CD4-positive, alpha-beta T cell treated with Interleukin-15 for 1 hour (primary cell): ENCODE measurements around the gene CRYGS.
"Not testable (repeated sequence)": the region's sequence is repeated elsewhere in the genome, so short reads cannot be mapped to it uniquely, and the experiment has no call there.

Experiments
- DNase-seq: peaks from one replicate; pipeline ENCODE4 v3.0.0-alpha.2; 2020

Gene CRYGS

DNA sequence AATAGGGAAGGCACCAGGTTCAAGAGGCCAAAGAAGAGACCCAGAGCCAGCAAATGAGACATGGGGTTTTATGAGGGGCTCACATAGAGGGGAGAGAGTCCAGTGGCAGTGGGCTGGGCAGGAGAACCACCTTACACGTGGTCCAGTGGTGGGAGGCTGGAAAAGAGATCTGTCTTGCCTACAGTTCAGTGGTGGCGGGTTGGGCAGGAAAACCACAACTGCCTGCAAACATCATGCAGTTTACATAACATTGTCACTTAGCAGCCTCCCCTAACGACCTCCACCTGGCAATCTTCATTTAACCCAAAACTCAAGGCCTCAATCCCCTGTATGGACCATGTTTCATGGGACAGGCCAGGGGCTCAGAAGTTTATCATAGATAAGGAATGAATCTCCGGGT is 29.1 kb downstream of the CRYGS start:
- peak; percentile 45 for DNase-seq

DNA sequence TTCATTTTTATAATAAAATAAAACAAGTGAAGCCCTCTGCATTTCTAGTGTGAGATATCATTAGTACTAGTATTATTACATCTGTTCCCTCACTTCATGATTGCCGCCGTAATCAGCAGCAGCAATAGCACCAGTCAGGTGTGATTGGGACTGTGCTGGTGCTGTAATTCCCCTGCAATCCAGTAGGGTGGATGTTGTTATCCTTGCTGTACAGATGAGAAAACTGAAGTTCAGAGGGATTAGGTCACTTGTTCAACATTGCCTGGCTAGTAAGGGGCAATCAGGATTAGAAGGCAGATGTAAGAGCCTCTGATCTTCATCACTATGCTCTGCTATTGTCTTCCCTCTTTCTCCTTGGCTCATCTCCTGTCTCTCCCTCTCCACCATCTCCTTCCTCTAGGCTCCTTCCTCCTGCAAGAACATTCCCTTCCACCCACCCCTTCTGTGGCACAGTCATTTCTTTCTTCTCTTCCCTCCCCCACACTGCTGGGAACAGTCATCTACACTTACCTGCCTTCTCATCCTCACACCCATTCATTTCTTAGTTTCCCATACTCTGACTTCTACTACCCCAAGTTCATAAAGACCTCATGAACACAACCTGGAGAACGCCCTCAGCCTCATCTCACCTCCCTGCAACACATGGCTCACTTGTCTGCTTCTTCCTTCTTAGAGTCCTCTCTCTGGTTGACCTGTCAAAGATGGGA is 29.7 kb downstream of the CRYGS start:
- no peak for DNase-seq

DNA sequence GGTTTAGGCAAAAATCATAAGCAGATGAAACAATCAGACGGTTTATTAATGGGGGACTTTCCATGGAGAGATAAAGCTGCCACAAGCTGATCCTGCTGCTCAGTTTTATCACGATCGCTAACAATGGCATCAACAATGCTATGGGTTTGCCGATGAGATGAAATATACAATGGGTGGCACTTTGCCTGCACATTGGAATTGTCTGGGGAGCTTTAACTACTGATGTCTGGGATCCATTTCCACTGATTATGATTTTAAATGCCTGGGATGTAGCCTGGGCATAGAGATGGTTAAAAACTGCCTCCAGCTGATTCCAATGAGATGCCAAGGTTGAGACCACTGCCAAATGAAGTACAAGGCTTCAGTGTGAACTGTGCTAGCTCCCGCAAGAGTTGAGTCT is 30.8 kb downstream of the CRYGS start:
- DNase-seq, result no peak

DNA sequence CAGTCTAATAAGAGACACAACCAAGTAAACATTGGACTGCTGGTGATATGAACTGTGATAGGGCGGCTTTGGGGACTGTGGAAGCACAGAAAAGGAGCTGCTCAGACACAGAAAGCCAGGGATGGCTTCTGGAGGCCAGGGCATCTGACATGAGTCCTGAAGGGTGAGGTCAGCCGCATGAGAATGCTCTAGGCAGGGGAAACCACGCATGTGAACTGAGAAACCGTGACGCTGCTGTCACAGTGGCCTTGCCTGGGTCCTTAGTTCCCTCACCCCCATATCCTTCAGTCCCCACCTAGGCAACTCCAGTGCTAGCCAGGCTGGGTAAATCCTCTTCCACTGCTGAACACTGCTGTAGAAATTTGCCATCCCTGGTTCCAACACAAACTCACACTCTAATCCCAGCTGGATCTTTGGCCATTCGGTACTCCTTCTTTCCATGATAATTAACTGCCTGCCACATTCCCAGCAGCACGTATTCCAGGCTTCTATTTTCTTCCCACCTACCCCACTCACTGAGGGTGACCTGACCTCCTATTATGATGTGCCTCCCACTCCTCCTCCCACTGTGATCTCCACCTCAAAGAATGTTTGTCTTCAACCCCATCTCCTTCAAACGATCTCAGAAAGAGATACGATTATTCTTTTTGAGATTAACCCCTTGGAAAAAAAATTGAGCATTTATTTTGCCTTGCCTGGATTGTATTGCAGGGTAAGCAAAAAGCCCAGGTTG is 31.4 kb downstream of the CRYGS start:
- DNase-seq, result no peak

DNA sequence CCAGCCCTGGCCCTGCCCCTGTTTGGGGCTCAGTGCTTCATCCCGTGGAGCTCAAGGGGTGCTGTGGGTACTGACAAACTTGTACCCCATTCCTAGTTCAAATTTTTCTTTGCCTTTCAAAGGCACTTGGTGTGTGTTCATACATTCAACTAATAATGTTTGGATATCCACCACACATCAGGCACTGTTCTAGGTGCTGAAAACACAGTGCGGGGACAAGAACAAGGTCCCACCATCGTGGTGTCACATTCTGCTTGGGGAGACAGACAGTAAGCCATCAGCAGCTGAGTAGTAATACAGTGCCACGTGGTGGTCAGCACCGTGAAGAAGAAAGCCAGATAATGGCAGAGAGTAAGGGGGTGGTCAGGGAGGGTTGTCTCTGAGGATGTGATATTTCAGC is 32.5 kb downstream of the CRYGS start:
- no peak for DNase-seq

DNA sequence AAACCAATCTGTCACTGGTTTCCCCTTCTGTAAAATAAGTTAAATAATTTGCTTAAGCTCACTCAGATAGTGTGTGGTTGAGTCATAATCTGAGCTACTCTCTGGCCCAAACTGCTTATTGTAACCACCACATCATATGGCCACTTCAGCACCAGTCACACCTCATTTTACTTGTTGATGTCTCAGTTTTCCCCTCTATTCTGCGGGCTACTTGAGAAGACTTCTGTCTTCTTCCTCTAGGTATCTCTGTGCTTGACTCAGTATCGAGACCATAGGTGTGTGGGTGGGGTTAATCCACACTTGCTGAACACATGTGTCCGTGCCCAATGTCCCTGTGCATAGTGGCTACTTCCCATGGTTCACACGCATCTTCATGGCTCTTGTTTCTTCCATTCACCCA is 32.9 kb downstream of the CRYGS start:
- DNase-seq, result no peak

DNA sequence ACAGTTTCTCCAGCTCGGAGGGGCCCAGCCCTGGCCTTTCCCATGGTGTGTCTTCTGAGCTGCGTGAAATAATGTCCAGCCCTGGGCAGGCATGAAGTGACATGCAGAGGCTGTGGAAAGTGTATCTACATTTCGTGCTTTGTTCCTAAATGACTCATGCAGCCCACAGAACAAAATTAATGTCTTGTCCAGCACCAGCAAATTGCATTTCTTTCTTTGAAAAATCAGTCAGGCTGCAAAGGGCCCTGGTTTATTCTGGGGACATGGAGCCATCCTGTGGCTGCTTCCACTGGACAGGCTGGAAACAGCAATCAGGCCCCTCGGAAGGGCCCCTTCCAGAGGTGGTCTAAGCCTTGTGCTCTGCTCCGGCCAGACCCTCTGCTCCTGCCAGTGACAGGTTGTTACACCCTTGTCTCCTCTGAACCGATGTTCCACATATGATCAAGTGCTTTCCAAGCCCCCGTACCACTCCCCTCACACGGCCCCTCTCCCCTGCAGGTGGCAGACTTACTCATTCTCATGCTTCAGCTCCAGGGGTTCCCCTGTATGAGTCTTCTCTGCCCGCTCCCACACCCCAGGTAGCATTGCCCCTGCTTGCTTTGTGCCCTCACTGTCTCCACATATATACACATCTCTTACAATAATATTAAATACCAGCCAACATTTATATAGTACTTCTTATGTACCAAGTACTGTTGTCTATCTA is 33.7 kb downstream of the CRYGS start:
- no peak for DNase-seq

DNA sequence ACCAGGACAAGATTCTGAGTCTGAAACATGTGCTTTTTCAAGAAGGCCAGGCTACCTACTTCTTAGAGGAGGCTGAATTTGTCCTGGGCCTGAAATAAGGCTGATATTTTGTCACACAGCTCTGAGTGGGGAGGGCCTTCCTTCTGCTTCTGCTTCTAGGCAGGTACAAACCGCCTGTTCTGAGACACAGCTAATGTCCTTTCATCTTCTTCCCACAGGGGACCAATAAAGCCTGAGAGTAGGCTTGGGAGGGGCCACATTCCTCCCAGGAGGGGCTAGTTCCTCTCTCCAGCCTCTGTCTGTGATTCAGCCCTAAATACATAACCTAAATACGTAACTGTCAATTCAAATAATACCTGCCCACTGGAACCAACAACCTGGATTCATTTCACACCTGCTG is 34.8 kb downstream of the CRYGS start:
- no peak for DNase-seq

DNA sequence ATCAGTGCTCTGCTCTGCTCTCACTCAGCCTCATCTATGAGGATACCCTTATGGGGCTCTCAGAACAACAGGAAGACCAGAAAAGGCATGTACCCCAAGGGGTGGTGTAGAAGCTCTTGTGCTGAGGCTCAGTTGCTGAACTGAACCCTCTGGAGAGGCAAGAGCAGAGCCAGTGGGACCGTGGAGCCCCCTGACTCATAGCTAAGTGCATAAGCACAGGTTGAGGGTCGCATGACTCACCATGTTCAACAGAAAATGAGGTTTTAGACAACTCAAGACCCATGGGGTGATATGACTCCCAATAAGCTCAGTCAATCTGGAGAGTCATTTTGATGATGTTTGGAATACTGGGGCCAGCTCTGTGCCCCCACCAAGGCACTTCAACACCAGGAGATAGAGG is 37.3 kb downstream of the CRYGS start:
- no peak for DNase-seq

DNA sequence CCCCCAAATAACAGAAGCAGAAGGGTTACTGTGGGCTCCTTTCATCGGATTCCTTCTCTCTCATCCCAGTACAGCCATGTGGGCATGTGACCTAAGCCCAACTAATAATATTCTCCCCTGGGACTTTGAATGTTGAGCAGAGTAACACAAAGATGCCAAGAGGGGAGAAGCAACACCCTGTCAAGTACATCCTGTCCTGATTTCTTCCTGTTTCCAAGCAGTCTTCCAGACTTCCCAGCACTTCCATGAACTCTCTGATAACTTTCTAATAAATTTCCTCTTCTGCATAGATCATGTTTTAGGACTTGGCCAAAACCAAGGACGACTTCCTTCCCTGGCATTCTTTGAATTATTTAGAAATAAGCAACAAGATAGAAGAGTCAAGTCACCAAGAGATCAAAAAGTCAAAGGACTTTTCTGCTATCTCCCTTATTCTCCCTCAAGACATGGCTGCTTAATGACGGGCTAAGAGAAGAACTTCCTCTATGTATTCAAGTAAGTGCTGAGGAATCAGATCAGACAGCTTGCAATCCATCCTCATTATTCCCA is 37.9 kb downstream of the CRYGS start:
- DNase-seq, result no peak

DNA sequence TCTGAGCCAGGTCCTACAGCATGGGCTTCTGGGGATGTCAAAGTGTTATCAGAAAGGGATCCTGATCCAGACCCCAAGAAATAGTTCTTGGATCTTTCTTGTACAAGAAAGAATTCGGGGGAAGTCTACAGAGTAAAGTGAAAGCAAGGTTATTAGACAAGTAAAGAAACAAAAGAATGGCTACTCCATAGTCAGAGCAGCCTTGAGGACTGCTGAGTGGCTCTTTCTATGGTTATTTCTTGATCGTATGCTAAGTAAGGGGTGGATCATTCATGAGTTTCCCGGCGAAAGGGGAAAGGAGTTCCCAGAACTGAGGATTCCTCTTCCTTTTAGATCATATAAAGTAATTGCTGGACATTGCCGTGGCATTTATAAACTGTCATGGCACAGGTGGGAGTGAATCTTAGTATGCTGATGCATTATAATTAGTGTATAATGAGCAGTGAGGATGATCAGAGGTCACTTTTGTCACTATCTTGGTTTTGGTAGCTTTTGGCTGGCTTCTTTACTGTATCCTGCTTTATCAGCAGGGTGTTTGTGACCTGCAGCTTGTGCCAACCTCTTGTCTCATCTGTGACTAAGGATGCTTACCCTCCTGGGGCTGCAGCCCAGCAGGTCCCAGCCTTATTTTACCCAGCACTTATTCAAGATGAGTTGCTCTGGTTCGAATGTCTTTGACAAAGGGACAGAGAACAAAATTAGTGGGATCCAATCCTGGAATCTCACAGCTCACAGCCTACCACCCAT is 41.0 kb downstream of the CRYGS start:
- DNase-seq, result no peak

DNA sequence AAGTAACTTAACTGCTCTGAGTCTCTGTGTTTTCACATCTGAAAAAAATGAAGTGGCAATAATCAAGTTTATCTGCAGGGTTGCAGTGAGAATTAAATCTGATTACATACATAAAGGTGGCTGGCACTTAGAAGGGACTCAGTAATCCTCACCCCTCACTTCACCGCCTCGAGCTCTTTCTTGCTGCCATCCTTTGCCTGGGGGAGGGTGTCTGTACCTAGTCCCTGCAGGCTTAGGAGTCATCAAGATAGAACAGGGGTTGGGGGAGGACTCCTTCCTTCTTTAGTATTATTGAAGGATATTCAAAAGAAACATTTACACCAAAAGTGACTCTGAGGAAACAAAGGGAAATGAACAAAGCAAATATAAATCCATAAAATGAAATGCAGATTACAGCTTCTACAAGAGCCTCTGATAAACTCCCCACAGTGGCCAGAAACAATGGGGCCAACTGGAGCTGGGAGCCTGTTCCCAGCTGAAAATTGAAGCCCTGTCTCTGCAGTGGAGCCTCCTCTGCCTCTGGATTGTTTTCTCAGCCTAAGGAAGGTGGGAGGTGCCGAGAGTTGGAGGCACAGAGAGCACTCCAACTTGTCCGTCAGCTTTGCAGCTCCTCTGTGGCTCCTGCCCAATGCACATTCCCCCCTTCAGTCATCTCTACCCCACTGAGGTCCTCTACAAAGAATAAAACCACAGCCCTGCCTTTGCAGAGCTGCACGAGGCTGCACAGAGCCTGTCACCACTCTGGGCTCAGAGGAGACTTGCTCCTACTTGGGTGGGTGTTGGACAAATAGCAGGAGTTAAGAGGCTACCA is 41.8 kb downstream of the CRYGS start:
- no peak for DNase-seq

DNA sequence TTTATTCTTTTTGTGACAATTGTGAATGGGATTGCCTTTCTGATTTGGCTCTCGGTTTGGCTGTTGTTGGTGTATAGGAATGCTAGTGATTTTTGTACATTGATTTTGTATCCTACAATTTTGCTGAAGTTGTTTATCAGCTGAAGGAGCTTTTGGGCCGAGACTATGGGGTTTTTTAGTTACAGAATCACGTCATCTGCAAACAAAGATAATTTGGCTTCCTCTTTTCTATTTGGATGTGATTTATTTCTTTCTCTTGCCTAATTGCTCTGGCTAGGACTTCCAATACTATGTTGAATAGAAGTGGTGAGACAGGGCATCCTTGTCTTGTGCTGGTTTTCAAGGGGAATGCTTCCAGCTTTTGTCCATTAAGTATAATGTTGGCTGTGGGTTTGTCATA is 44.2 kb downstream of the CRYGS start:
- DNase-seq, result not testable (repeated sequence)

DNA sequence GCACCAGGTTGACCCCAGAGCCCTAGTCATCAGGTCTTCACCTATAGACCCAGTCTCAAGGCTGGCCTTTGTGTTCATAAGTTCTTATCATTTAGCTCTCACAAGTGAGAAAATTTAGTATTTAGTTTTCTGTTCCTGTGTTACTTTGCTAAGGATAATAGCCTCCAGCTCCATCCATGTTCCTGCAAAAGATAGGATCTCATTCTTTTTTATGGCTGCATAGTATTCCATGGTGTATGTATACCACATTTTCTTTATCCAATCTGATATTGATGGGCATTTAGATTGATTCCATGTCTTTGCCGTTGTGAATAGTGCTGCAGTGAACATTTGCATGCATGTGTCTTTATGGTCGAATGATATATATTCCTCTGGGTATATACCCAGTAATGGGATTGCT is 46.2 kb downstream of the CRYGS start:
- not testable (repeated sequence) for DNase-seq

DNA sequence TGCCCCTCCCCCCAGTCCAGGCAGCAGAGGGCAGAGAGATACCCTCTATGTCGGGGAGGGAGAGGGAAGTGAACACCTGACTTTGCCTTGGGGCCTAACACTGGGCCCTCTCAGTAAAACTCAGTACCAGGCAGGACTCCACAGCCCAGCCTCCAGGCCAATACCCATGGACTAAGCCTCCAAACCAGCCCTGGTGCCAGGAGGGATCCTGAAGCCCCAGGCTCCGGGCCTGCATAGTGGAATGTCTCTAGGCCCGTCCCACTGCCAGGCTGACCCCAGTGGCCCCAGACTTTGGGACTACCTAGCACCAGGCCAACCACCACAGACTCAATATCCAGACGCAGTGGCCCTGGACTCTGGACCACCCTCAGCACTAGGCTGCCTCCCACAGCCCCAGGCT is 46.6 kb downstream of the CRYGS start:
- no peak for DNase-seq

DNA sequence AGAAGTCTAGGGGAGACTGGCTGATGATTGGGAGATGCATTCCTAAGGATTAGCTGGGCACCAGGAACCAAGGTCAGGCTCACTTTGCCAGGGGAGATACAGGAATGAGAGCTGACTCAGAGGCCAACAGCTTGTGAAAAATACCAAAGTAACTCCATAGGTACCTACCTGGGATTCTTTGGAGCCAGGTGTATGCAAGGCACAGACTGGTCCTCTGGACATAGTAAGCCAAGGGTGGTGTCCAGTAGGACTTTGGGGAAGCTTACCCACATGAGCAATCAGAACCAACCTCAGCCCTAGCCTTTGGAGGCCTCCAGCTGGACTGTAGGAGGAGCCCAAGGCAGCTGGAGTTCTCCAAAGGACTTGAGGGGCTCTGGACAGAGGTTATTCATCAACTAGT is 47.5 kb downstream of the CRYGS start:
- no peak for DNase-seq

DNA sequence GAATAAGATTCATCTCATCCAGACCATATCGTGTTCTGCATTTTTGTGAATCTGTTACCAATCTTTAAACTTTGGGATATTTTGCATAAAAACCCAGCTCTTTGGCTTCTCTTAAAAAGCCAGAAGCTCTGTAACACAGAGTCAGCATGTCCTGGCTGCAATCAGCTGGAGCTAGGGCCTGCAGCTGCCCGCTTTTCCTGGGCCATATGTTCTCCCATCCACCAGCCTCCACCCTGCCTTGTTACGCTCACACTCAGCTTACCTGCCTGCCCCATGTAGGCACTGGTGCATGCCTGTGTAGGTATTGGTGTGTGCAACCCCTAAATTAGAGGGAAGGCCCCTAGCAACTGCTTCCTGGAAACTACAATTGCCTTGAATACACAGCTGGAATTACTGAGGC is 48.2 kb downstream of the CRYGS start:
- DNase-seq, result no peak

DNA sequence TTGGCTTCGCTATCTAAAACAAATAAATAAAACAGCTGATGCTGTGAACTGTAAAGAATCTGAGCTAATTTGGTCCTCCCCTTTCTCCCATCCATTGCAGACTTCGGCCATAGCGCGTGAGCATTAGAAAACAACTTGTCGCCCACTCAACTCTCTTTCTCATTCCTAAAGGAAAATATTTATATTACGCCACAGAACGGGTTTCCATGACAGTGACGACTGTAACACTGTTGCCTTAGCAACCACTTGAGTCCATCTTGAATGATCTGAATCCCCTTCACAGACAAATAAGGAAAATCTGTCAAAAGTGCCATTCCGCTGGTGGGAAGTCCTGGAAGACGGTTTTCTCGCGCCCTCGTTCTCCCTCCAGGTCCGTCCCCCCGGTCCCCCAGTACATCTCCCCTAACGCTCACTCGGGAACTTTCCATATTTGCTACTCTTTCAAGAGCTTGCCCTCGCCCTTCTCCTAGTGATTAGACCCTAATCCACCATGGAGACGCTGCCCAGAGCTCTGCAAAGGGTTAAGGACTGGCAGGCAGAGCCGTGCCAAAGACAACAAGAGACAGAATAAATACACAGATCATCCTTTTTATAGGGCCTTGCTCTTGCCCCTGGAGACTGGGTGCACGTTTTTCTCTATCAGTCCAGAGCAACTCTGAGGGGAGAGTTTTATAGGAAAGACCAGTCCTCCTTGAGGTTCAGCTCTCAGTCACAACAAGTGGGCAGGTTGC is 50.5 kb downstream of the CRYGS start:
- no peak for DNase-seq

DNA sequence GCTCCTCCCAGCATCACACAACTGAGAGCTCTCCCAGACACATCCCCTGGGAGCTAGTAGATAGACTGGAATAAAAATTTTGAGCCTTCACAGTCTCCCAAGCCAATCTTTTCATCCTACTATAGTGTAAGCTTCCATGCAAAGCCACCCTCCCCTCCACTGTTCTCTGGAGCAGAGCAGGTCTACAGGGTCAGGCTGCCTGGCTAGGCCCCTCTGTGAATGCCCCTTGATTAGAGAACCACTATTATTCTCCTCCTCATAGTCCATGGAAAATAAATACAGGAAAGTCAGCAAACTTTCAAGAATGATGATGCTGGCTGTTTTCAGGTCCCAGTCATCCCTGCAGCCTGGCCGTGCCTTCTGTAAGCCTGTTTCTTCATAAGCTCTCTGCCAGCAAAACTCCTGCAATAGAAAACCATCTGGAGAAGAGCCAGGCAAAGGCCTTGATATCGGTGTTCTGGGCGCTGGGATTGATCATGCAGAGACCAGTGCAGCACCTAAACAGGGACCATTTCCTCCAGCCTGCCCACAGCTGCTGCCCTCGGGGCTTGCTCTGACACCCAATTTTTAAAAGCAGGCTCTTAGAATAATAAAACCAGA is 51.7 kb downstream of the CRYGS start:
- DNase-seq, result no peak

DNA sequence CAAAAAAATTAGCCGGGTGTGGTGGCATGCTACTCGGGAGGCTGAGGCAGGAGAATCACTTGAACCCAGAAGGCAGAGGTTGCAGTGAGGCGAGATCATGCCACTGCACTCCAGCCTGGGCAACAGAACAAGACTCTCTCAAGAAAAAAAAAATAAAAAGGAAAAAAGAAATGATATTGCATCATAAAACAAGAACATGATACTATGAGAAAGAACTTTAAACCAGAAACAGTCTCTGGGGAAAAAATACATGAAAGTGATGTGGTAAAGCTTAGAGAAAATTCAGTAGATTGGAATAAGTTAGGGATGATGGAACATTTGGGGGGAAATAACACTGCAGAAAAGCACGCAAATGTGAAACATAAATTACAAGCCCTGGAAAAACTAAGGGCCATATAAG is 54.7 kb downstream of the CRYGS start:
- no peak for DNase-seq
